IgD-negative memory B cell (primary cell): ENCODE results near the gene CDYL2. TPM values are rescaled to one million over a fixed set of nuclear protein-coding genes. Genes with fewer than 3 reads are reported as not detected.
"Not testable (repeated sequence)": the region's sequence is repeated elsewhere in the genome, so short reads cannot be mapped to it uniquely, and the experiment has no call there.

Experiments used
- H3K27ac Mint-ChIP-seq, 3 donors: one replicate each; pipeline ENCODE4 v1.8.0; 2020 to 2022; ENCODE audit warnings: mild to moderate bottlenecking in 3 of 3, mixed read lengths in 3 of 3, moderate library complexity in 1 of 3
- H3K27me3 Mint-ChIP-seq: one replicate; pipeline ENCODE4 v1.8.0; 2021; ENCODE audit warnings: mixed read lengths
- H3K36me3 Mint-ChIP-seq: one replicate; pipeline ENCODE4 v1.8.0; 2020; ENCODE audit warnings: mild to moderate bottlenecking, mixed read lengths
- H3K4me1 Mint-ChIP-seq, 3 donors: one replicate each; pipeline ENCODE4 v1.8.0; 2020 to 2022; ENCODE audit warnings: mixed read lengths in 3 of 3, mild to moderate bottlenecking in 1 of 3
- H3K4me3 Mint-ChIP-seq, 4 donors: one replicate each; pipeline ENCODE4 v1.8.0; 2020 to 2022; ENCODE audit warnings: mild to moderate bottlenecking in 4 of 4, mixed read lengths in 4 of 4, moderate library complexity in 3 of 4
- H3K9me3 Mint-ChIP-seq, 3 donors: one replicate each; pipeline ENCODE4 v1.8.0; 2020 to 2021; ENCODE audit warnings: mixed read lengths in 3 of 3, mild to moderate bottlenecking in 1 of 3
- polyA plus RNA-seq: library from polyadenylated mRNA; unstranded; fragments of 300-500 nt; fragmentation: Illumina TruSeq; gene quantifications from one replicate; pipeline ENCODE4 v1.2.3, GENCODE V29; 2021

CDYL2 gene
- polyA plus RNA-seq, 1 donor from 2014 or later, result 0.69 TPM

DNA sequence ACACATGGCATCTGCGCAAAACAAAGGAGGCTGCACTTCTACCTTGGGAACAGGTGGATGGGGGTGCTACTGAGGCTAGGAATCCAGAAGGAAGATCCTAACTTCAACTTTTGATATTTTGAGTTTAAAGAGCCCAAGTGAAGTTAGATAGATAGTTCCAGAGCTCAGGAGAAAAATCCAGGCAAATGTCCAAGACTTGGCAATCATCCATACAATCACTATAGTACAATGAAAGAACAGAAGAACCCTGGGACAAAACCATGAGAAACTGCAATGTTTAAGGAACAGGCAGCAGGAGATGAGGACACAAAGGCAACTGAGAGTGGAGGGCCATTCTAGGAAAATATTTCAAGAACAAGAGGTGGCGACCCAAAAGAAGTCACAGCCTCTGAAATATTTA, 12.4 kb downstream of the CDYL2 start:
- no peak overlapping the region for H3K27ac Mint-ChIP-seq
- H3K9me3 Mint-ChIP-seq, result peaks cover 0 to 8% (median 0%) of the 10 kb centered on the region in 3 donors
- peaks cover 0 to 1% (median 0%) of the 10 kb centered on the region in 3 donors for H3K4me1 Mint-ChIP-seq
- H3K4me3 Mint-ChIP-seq, result no peak overlapping the region
- H3K36me3 Mint-ChIP-seq, result no peaks in the 10 kb centered on the region
- no peaks in the 10 kb centered on the region for H3K27me3 Mint-ChIP-seq

DNA sequence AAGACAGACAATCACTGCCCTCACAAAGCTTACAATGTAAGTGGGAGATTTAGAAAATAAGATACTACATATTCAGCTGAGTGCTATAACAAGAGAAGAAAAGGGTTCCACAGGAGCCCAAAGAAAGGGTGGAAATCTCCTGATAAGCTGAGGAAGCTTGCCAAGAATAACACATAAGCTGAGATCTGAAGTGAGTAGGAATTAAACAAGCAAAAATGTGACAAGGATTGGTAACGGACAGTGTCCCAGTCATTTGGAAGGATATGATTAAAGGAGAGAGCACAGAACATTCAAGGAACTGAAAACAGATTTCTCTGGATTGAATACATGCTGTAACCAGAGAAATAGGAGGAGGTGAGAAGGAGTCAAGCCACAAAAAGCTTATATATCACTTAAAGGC, 13.0 kb downstream of the CDYL2 start:
- Mint-ChIP-seq H3K27ac (no peak overlapping the region), H3K9me3 (peaks cover 0 to 10% (median 0%) of the 10 kb centered on the region in 3 donors), H3K27me3 (no peaks in the 10 kb centered on the region), H3K4me1 (peaks cover 0 to 1% (median 0%) of the 10 kb centered on the region in 3 donors), H3K4me3 (no peak overlapping the region), H3K36me3 (no peaks in the 10 kb centered on the region)

DNA sequence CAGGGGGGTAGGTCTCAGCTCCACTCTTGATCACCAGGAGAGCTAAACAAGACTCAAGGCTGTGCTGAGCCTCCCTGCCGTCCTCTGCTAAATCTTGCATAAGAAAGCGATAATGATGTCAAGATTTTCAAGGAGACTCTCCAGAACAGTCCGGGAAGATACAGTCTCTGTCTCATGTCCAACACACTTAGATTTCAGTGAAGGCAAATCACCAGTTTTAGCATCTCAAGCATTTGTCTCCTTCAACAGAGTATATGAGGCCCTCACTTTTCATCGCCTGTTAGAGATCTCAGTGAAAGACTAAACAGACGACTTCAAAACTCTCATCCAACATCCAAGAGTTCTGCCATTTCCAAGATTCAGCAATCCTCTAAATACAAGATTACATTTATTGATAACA, 13.6 kb downstream of the CDYL2 start:
- H3K27me3 Mint-ChIP-seq, result no peaks in the 10 kb centered on the region
- peaks cover 0 to 13% (median 3%) of the 10 kb centered on the region in 3 donors for H3K9me3 Mint-ChIP-seq
- H3K4me3 Mint-ChIP-seq, result no peak overlapping the region
- no peak overlapping the region for H3K27ac Mint-ChIP-seq
- H3K4me1 Mint-ChIP-seq, result no peaks in the 10 kb centered on the region
- no peaks in the 10 kb centered on the region for H3K36me3 Mint-ChIP-seq

DNA sequence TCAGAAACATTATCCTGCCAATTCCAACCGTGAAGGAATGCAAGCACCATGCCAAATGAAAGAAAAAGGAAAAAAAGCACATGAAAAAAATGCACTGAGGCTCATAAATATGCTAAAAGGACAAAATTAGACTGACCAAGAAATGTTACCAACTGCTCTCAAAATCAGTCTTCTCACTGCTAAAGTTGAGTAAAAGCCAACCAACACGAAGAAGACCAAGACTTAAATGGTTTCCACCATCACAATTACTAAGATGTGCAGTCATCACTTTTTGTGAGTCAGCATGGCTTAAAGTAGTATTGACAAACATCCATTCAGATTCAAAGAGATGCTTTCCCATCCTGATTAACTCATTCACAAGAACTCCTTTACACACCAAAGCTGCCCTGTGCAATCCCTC, 16.4 kb downstream of the CDYL2 start:
- Mint-ChIP-seq H3K9me3 (peaks cover 0 to 12% (median 3%) of the 10 kb centered on the region in 3 donors), H3K36me3 (no peaks in the 10 kb centered on the region), H3K27me3 (no peaks in the 10 kb centered on the region), H3K4me1 (peaks cover 3 to 15% (median 6%) of the 10 kb centered on the region in 3 donors), H3K27ac (peak overlapping the region in 1 of 3 donors; percentile 18), H3K4me3 (no peak overlapping the region)

DNA sequence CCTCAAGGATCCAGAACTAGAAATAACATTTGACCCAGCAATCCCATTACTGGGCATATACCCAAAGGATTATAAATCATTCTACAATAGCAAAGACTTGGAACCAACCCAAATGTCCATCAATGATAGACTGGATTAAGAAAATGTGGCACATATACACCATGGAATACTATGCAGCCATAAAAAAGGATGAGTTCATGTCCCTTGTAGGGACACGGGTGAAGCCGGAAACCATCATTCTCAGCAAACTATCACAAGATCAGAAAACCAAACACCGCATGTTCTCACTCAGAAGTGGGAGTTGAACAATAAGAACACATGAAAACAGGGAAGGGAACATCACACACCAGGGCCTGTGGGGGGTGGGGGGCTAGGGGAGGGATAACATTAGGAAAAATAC, 17.8 kb downstream of the CDYL2 start:
- not testable (repeated sequence) for H3K4me3 Mint-ChIP-seq, H3K27me3 Mint-ChIP-seq, H3K27ac Mint-ChIP-seq, H3K36me3 Mint-ChIP-seq
- Mint-ChIP-seq H3K4me1 (peaks cover 3 to 15% (median 6%) of the 10 kb centered on the region in 3 donors), H3K9me3 (peaks cover 0 to 14% (median 8%) of the 10 kb centered on the region in 3 donors)

DNA sequence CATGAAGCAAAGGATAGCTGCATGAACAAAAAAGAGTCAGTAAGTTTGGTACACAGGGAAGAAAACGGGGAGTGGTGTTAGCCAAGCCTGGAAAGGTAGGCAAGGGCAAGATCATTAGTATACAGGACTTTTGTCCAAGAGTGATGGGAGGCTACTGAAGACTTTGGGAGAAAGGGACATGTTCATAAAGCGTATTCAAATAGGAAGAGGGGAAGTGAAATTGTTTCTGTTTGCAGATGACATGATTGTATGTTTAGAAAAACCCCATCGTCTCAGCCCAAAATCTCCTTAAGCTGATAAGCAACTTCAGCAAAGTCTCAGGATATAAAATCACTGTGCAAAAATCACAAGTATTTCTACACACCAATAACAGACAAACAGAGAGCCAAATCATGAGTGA, 19.4 kb downstream of the CDYL2 start:
- Mint-ChIP-seq H3K9me3 (peaks cover 0 to 26% (median 11%) of the 10 kb centered on the region in 3 donors), H3K36me3 (peaks cover 7% of the 10 kb centered on the region), H3K27me3 (no peaks in the 10 kb centered on the region), H3K27ac (no peak overlapping the region), H3K4me3 (peak overlapping the region in 1 of 4 donors; percentile 0), H3K4me1 (peaks cover 3 to 15% (median 6%) of the 10 kb centered on the region in 3 donors)

DNA sequence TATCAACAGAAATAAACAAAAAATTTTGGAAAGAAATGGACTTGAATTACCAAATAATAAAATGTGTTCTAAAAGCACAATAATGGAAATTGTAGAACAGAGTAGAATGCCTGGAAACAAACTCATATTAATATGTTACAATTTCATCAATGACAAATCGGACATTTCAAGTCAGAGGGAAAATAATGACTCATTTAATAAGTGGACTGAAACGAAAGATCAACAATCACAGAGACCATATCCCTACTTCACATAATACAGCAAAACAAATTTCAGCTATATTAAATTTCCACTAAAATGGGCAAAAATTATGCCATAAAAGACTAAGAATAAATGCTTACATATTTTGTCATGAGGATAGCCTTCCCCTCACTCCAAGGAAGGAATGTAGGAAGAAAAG, 25.7 kb downstream of the CDYL2 start:
- Mint-ChIP-seq H3K4me3 (no peak overlapping the region), H3K36me3 (peaks cover 15% of the 10 kb centered on the region), H3K27ac (no peak overlapping the region), H3K27me3 (no peaks in the 10 kb centered on the region), H3K4me1 (peaks cover 0 to 6% (median 0%) of the 10 kb centered on the region in 3 donors), H3K9me3 (peaks cover 0 to 21% (median 11%) of the 10 kb centered on the region in 3 donors)

DNA sequence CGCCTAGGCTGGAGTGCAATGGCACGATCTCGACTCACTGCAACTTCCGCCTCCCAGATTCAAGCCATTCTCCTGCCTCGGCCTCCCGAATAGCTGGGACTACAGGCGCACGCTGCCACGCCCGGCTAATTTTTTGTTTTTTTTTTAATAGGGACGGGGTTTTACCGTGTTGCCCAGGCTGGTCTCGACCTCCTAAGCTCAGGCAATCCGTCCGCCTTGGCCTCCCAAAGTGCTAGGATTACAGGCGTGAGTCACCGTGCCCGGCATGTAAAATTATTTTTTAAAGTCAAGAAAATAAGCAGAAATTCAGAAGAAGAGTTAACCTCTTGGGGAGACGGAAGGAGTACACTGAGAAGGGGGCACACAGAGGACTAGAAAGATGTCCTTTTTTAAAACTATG, 27.5 kb downstream of the CDYL2 start:
- Mint-ChIP-seq H3K27me3 (no peaks in the 10 kb centered on the region), H3K4me3 (no peak overlapping the region), H3K27ac (no peak overlapping the region), H3K36me3 (peaks cover 13% of the 10 kb centered on the region), H3K4me1 (peaks cover 0 to 6% (median 0%) of the 10 kb centered on the region in 3 donors), H3K9me3 (peaks cover 0 to 14% (median 8%) of the 10 kb centered on the region in 3 donors)

DNA sequence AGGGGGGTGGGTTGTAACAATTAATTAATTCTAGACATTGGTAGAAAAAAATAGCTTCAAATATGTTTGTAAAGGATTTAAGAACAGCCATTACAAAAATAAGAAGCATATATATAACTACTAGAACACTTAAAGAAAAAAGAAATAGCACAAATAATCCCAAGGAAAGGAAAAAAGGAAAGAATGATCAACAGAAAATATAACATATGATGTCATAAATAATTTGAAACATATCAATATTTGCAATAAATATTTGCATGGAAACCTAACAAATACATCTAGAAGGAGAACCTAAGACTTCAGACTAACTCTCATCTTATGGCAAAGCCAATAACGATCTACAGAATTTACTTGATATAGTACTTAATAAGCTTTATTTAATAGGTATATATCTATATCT, 28.9 kb downstream of the CDYL2 start:
- peaks cover 0 to 2% (median under 1%) of the 10 kb centered on the region in 3 donors for H3K9me3 Mint-ChIP-seq
- H3K4me1 Mint-ChIP-seq, result peaks cover 0 to 6% (median 0%) of the 10 kb centered on the region in 3 donors
- H3K36me3 Mint-ChIP-seq, result peaks cover 9% of the 10 kb centered on the region
- no peak overlapping the region for H3K4me3 Mint-ChIP-seq
- H3K27me3 Mint-ChIP-seq, result no peaks in the 10 kb centered on the region
- no peak overlapping the region for H3K27ac Mint-ChIP-seq

DNA sequence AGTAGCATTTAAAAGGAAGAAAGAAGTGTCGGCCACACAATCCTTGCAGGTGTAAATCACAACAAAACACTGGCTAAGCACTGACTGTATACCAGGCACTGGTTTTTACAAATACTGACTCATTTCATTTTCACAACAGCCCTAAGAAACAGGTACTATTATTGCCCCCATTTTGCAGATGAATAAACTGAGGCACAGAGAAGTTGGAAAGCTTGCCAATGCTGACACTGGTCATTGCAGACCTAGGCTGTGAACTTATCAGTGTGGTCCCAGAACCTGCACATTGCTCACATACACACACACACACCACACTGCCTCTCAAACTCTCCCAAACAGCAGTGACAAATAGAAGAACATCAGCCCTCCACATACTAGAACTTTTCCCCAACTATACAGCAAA, 37.6 kb downstream of the CDYL2 start:
- Mint-ChIP-seq H3K36me3 (peaks cover 7% of the 10 kb centered on the region), H3K4me3 (no peak overlapping the region), H3K4me1 (no peaks in the 10 kb centered on the region), H3K9me3 (peaks cover 0 to 3% (median 3%) of the 10 kb centered on the region in 3 donors), H3K27me3 (no peaks in the 10 kb centered on the region), H3K27ac (no peak overlapping the region)

DNA sequence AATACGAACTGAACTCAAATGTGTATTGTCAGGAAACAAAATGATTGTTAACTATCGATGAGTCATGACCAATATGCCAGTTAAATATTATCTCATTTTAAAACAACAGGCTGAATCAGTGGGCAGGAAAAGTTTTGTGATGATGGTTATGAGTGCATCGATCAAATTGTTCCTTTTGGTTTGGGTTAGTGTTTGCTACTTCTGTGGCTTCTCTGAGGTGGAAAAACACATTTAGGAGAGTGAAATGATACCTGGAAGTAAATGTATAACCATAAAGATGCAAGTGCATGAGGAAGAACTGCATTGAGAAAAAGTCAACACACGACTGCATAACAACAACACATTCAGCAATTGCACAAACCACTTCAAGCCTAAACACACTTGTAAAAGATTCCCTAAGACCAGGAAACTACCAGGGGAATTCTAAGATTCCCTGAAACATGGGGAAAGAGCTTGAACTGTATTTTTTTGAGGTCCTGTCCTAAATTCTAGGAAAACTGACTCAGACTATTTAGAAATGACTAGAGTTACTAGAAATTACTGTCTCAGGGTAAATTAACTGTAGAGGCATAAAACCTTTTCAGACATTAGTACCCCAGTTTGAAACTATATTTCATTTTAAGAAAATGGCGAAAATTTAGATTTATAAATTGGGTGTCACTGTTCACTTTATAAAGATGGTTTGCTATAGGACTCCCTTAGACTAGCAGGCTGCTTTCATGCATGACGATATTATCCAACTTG, 44.8 kb downstream of the CDYL2 start:
- H3K27me3 Mint-ChIP-seq, result no peaks in the 10 kb centered on the region
- no peak overlapping the region for H3K4me3 Mint-ChIP-seq
- no peak overlapping the region for H3K27ac Mint-ChIP-seq
- H3K9me3 Mint-ChIP-seq, result peaks cover 0 to 3% (median 0%) of the 10 kb centered on the region in 3 donors
- H3K36me3 Mint-ChIP-seq, result peaks cover 2% of the 10 kb centered on the region
- peaks cover 0 to 2% (median 0%) of the 10 kb centered on the region in 3 donors for H3K4me1 Mint-ChIP-seq

DNA sequence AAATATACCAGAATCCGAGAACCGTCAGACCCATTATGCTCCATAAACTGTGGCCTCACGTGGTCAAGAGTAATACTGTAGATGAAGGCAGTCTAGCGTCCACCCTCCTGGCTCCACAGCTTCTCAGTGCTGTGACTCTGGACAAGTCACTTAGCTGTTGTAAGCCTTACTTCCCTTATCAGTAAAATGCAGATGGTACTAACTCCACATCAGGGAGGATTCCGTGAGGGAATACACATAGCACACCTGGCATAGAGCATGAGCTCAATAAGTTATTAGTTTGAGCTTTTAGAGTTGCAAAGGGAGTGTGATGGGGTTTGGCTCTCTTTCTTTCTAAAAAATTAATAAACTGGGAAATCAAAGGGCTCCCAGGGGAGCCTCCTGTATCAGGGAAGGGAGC, 49.9 kb downstream of the CDYL2 start:
- no peaks in the 10 kb centered on the region for H3K27me3 Mint-ChIP-seq
- no peaks in the 10 kb centered on the region for H3K9me3 Mint-ChIP-seq
- H3K4me1 Mint-ChIP-seq, result peaks cover 0 to 5% (median 2%) of the 10 kb centered on the region in 3 donors

DNA sequence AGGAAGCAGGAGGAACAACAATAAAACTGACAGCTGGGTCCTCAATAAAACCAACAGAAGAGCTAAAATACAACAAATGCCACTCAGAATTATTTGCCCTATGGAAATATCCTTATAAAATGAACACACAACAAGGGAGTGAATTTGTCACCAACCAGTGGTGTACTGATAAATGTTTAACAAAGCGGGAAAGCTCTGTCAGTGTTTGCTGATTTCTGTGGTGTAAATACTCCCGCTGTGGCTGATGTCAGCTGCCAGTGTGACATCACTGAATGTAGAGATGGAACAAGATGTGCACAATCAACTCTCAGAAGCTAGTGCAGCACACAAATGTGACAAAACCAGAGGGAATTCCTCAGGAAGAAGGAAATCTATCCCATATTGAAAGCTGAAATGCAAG, 51.9 kb downstream of the CDYL2 start:
- H3K4me1 Mint-ChIP-seq, result peaks cover 0 to 5% (median 5%) of the 10 kb centered on the region in 3 donors
- H3K27ac Mint-ChIP-seq, result no peak overlapping the region
- H3K36me3 Mint-ChIP-seq, result peaks cover 3% of the 10 kb centered on the region
- H3K9me3 Mint-ChIP-seq, result no peaks in the 10 kb centered on the region
- no peak overlapping the region for H3K4me3 Mint-ChIP-seq
- no peaks in the 10 kb centered on the region for H3K27me3 Mint-ChIP-seq

More for the DNA sequence above, 49.9 kb downstream of the CDYL2 start:
- Mint-ChIP-seq H3K36me3 (peaks cover 3% of the 10 kb centered on the region), H3K4me3 (no peak overlapping the region), H3K27ac (no peak overlapping the region)

DNA sequence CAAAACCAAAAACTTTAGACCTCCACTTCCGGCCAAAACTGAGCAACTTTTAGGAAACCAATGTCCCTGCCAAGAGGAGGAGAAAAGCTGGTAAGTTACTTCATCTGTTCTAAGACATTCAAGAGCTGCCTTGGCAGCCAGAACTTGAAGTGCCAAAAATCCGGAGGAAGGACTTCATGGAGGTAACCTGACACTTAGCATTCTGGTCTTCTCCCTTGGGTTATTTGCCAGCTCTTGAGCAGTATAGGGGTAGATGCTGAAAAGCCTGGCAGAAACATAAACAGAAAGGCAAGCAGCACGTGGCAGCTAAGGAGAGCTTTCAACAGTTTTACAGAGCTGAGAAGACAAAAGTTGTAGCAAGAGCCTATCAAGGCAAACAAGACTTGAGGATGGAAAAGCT, 53.2 kb downstream of the CDYL2 start:
- Mint-ChIP-seq H3K9me3 (no peaks in the 10 kb centered on the region), H3K27me3 (no peaks in the 10 kb centered on the region), H3K36me3 (peaks cover 5% of the 10 kb centered on the region), H3K4me3 (no peak overlapping the region), H3K27ac (peak overlapping the region in 1 of 3 donors; percentile 33), H3K4me1 (peaks cover 0 to 5% (median 5%) of the 10 kb centered on the region in 3 donors)

DNA sequence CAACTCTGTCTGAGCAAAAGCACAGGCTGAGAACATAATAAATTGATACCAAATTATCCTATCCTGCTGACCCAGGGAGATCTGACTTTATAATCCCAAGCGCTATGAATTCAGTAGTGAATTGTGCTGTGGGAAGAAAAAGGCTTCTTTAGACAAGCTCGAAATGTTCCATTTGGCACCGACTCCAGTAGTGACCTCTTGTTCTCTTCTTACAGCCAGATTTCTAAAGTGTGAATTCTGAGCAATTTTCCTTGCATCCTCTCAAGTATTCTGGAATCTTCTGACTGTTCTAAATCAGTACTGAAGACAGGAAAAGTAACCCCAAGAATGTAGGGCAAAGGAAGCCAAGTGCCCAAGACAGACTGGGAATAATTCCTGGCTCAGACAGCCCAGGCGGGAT, 58.2 kb downstream of the CDYL2 start:
- Mint-ChIP-seq H3K27me3 (no peaks in the 10 kb centered on the region), H3K9me3 (peaks cover 0 to 2% (median 0%) of the 10 kb centered on the region in 3 donors), H3K4me1 (peaks cover 0 to 3% (median 0%) of the 10 kb centered on the region in 3 donors), H3K27ac (no peak overlapping the region), H3K36me3 (peaks cover 2% of the 10 kb centered on the region), H3K4me3 (no peak overlapping the region)

DNA sequence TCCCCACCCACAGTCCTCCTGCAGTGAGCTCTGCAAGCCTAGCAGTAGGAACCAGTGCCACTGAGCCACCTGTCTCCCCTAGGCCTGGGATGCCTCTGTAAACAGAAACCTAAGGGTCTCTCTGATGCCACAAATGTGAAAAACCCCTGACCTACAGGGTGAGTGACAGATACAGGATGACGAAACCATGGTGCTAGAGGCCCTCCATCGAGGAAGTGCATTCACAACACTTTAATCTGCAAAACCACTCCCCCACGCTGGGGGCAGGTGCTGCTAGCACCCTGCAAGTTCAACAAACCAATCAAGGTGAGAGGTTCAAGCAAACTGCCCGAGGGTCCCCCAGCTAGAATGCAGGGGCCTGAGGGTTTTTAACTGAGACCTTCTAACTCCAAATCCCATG, 59.5 kb downstream of the CDYL2 start:
- peaks cover 0 to 3% (median 0%) of the 10 kb centered on the region in 3 donors for H3K4me1 Mint-ChIP-seq
- peaks cover 2% of the 10 kb centered on the region for H3K36me3 Mint-ChIP-seq
- peaks cover 3 to 6% (median 5%) of the 10 kb centered on the region in 3 donors for H3K9me3 Mint-ChIP-seq
- no peak overlapping the region for H3K27ac Mint-ChIP-seq
- H3K4me3 Mint-ChIP-seq, result no peak overlapping the region
- no peaks in the 10 kb centered on the region for H3K27me3 Mint-ChIP-seq
